PC-9 (cell line): Measurements from ENCODE around the gene IFNL2. TPM values are rescaled to one million over a fixed set of nuclear protein-coding genes. Genes with fewer than 3 reads are reported as not detected.

Experiments
- BruUV-seq: library from RNA; stranded (reverse); fragments of 400-500 nt; replicated peaks from 2 replicates; lab custom pipeline; 2021; lab: Mats Ljungman, UMichigan
- CTCF ChIA-PET: fragments of 300-600 bp; sonication (Branson Sonifier 250); formaldehyde crosslinking; loops from one replicate; lab custom pipeline; 2022; ENCODE audit warnings: antibody characterized with exemption; lab: Charles Lee
- POLR2A ChIA-PET: fragments of 300-600 bp; sonication (Branson Sonifier 250); formaldehyde crosslinking; loops from one replicate; lab custom pipeline; 2022; ENCODE audit warnings: antibody characterized with exemption; ENCODE audit not compliant: unreplicated experiment; lab: Charles Lee
- DNase-seq, 2 experiments: peaks; one replicate each; pipeline versions ENCODE4 v3.0.0 to v3.0.0-alpha.2; 2015 to 2022; ENCODE audit warnings: mixed read lengths in 1 of 2
- H2AFZ ChIP-seq: fragments of 200-600 bp; sonication (generic); 2 replicates; pipeline ENCODE4 v1.8.1; 2017; ENCODE audit warnings: antibody characterized with exemption
- H3F3A ChIP-seq: fragments of 200-600 bp; sonication (generic); 2 replicates; pipeline ENCODE4 v1.8.1; 2017; ENCODE audit warnings: antibody characterized with exemption, mild to moderate bottlenecking, low read depth; ENCODE audit not compliant: insufficient read depth
- H3K27ac ChIP-seq: fragments of 200-600 bp; sonication (generic); 2 replicates; pipeline ENCODE4 v1.6.1; 2016; ENCODE audit warnings: mixed run types
- H3K27me3 ChIP-seq: fragments of 200-600 bp; sonication (generic); 2 replicates; pipeline ENCODE4 v1.6.1; 2016; ENCODE audit warnings: low read depth, mixed run types; ENCODE audit not compliant: insufficient read depth
- H3K36me3 ChIP-seq: fragments of 200-600 bp; sonication (generic); 2 replicates; pipeline ENCODE4 v1.6.1; 2016; ENCODE audit warnings: low read depth, mixed run types
- H3K4me1 ChIP-seq: fragments of 200-600 bp; sonication (generic); replicated peaks from 2 replicates; pipeline ENCODE4 v1.6.1; 2016; ENCODE audit warnings: mixed run types; ENCODE audit not compliant: insufficient read depth
- H3K4me2 ChIP-seq: fragments of 200-600 bp; sonication (generic); 2 replicates; pipeline ENCODE4 v1.6.1; 2017; ENCODE audit warnings: mixed run types
- H3K4me3 ChIP-seq: fragments of 200-600 bp; sonication (generic); 2 replicates; pipeline ENCODE4 v1.6.1; 2016; ENCODE audit warnings: mixed run types
- H3K79me2 ChIP-seq: fragments of 200-600 bp; sonication (generic); 2 replicates; pipeline ENCODE4 v1.6.1; 2017; ENCODE audit warnings: low read depth, mixed run types
- H3K9me2 ChIP-seq: fragments of 200-600 bp; sonication (generic); 2 replicates; pipeline ENCODE4 v1.8.1; 2017; ENCODE audit warnings: mild to moderate bottlenecking; ENCODE audit not compliant: insufficient read depth
- H3K9me3 ChIP-seq: fragments of 200-600 bp; sonication (generic); 2 replicates; pipeline ENCODE4 v1.8.1; 2016; ENCODE audit warnings: low read depth; ENCODE audit not compliant: insufficient read depth
- H4K20me1 ChIP-seq: fragments of 200-600 bp; sonication (generic); 2 replicates; pipeline ENCODE4 v1.8.1; 2017; ENCODE audit not compliant: insufficient read depth
- CTCF ChIP-seq: fragments of 200-600 bp; sonication (generic); conservative IDR thresholded peaks from 2 replicates; pipeline ENCODE4 v1.6.1; 2017; ENCODE audit warnings: mixed run types, antibody characterized with exemption, mild to moderate bottlenecking, moderate library complexity
- EZH2 ChIP-seq: fragments of 200-600 bp; sonication (generic); IDR thresholded peaks from 2 replicates; pipeline ENCODE4 v1.8.0; 2017; ENCODE audit warnings: antibody characterized with exemption, low read depth
- intact Hi-C: fragments of 100-400 bp; cut with micrococcal nuclease; formaldehyde crosslinking; loops from one replicate; pipeline ENCODE4 v1.10.0; 2022; ENCODE audit not compliant: unreplicated experiment
- total RNA-seq: library from RNA; stranded (reverse); gene quantifications from 2 replicates; pipeline ENCODE4 v1.2.3, GENCODE V29; 2021

The IFNL2 gene
- total RNA-seq, 1 experiment from 2014 or later, result not detected

- H3F3A ChIP-seq, result 0 out of 2 replicates have a peak, but pooled peaks cover 3% of the 10 kb centered on the region
- ChIA-PET POLR2A (interaction anchor here (0.6 kb wide), 2 partner anchors 14 to 704 kb away, joined by 3 to 6 read pairs; no protein-coding TSS in a partner anchor), CTCF (interaction anchor here (0.7 kb wide), 1 partner anchor 225 kb away, joined by 3 read pairs; no protein-coding TSS in a partner anchor)
- no peaks in the 10 kb centered on the region for H3K27me3 ChIP-seq
- no peak overlapping the region for H3K27ac ChIP-seq
- H3K79me2 ChIP-seq, result no peaks in the 10 kb centered on the region
- no peak overlapping the region for H3K4me3 ChIP-seq
- no peaks in the 10 kb centered on the region for H3K36me3 ChIP-seq
- no peaks in the 10 kb centered on the region for H3K9me2 ChIP-seq
- no peaks in the 10 kb centered on the region for H4K20me1 ChIP-seq
- no TSS peak for BruUV-seq
- H3K4me1 ChIP-seq, result peaks cover 11% of the 10 kb centered on the region; the same call in 1 of the 2 replicates
- no peaks in the 10 kb centered on the region for H3K9me3 ChIP-seq
- DNase-seq, result peak; percentile 73 to 79
- peak overlapping the region; percentile 55 for H3K4me2 ChIP-seq
- intact Hi-C loops, result no loop called here
- no peak overlapping the region for H2AFZ ChIP-seq
- TF ChIP-seq CTCF (no peak), EZH2 (no peak)
Measured at GRCh38 chr19:39237200-39238184, 30.7 kb upstream of the IFNL2 start.

GRCh38 chr19:39238209-39238608, 30.0 kb upstream of the IFNL2 start:
- no peak for DNase-seq
- CTCF ChIA-PET, result interaction anchor here (0.6 to 0.7 kb wide), 2 partner anchors 224 to 1062 kb away, joined by 3 to 9 read pairs; no protein-coding TSS in a partner anchor
- H3K9me2 ChIP-seq, result no peaks in the 10 kb centered on the region
- TF ChIP-seq EZH2 (no peak), CTCF (no peak)
- H3K4me2 ChIP-seq, result peak overlapping the region; percentile 55
- no TSS peak for BruUV-seq
- intact Hi-C loops, result no loop called here
- peaks cover 11% of the 10 kb centered on the region; the same call in 1 of the 2 replicates for H3K4me1 ChIP-seq
- no peak overlapping the region for H2AFZ ChIP-seq
- no peaks in the 10 kb centered on the region for H3K9me3 ChIP-seq
- H3K27me3 ChIP-seq, result no peaks in the 10 kb centered on the region
- H3F3A ChIP-seq, result 0 out of 2 replicates have a peak, but pooled peaks cover 3% of the 10 kb centered on the region
- no peak overlapping the region for H3K27ac ChIP-seq
- no peaks in the 10 kb centered on the region for H4K20me1 ChIP-seq
- no peaks in the 10 kb centered on the region for H3K79me2 ChIP-seq
- H3K4me3 ChIP-seq, result no peak overlapping the region
- POLR2A ChIA-PET, result interaction anchor here (0.6 kb wide), 2 partner anchors 15 to 705 kb away, joined by 3 to 6 read pairs; no protein-coding TSS in a partner anchor
- no peaks in the 10 kb centered on the region for H3K36me3 ChIP-seq

GRCh38 chr19:39238944-39239343, 29.3 kb upstream of the IFNL2 start:
- Histone ChIP-seq H3K79me2 (no peaks in the 10 kb centered on the region), H3K36me3 (no peaks in the 10 kb centered on the region), H3K27ac (no peak overlapping the region), H3K4me1 (peaks cover 11% of the 10 kb centered on the region; the same call in 1 of the 2 replicates), H3K27me3 (no peaks in the 10 kb centered on the region), H3K9me3 (no peaks in the 10 kb centered on the region), H3K4me2 (no peak overlapping the region), H3K4me3 (no peak overlapping the region), H2AFZ (no peak overlapping the region), H3F3A (0 out of 2 replicates have a peak, but pooled peaks cover 3% of the 10 kb centered on the region), H4K20me1 (no peaks in the 10 kb centered on the region), H3K9me2 (no peaks in the 10 kb centered on the region)
- TF ChIP-seq EZH2 (no peak), CTCF (no peak)
- CTCF ChIA-PET, result interaction anchor here (0.6 kb wide), 2 partner anchors 829 to 1063 kb away, joined by 6 to 9 read pairs; no protein-coding TSS in a partner anchor
- POLR2A ChIA-PET, result no interaction called here
- BruUV-seq, result no TSS peak
- DNase-seq, result no peak
- intact Hi-C loops, result no loop called here
